Measurements from ENCODE around the gene RCAN2. TPM values are rescaled to one million over a fixed set of nuclear protein-coding genes. Genes with fewer than 3 reads are reported as not detected.

The RCAN2 gene
- total and polyA plus RNA-seq, 11 donors, result 86.4 to 331 (median 311) TPM

GRCh38 chr6:46528961-46529750 lies 37.9 kb upstream of the RCAN2 start:
- intact Hi-C loops (cut with DNase I), result loop anchor here in 1 of 10 donors (10.0 kb wide), 1 partner anchor 56 kb away; no protein-coding TSS in a partner anchor
- ATAC-seq (no peak), DNase-seq (no peak)
- Histone ChIP-seq H3K27me3 (no peaks in the 10 kb centered on the region), H3K4me3 (no peak overlapping the region), H3K4me1 (peaks cover 0 to 5% (median 0%) of the 10 kb centered on the region in 12 donors), H3K36me3 (no peaks in the 10 kb centered on the region), H3K27ac (no peak overlapping the region), H3K9me3 (no peaks in the 10 kb centered on the region)
- TF ChIP-seq POLR2A (IDR thresholded peaks at IDR 0.05) (no peak), CTCF (IDR thresholded peaks at IDR 0.05) (no peak)
- 69 to 79% (median 73%) methylated on average over 3 of the region's 3 CpGs for WGBS, 4 donors

- no peaks in the 10 kb centered on the region for H3K27me3 ChIP-seq
- H3K4me1 ChIP-seq, result peaks cover 0 to 11% (median 0%) of the 10 kb centered on the region in 12 donors
- TF ChIP-seq CTCF (IDR thresholded peaks at IDR 0.05), result no peak
- no peak for TF ChIP-seq POLR2A (IDR thresholded peaks at IDR 0.05)
- DNase-seq (no peak), ATAC-seq (no peak)
- WGBS, 4 donors, result 86 to 90% (median 88%) methylated on average over 2 of the region's 2 CpGs
- H3K36me3 ChIP-seq, result no peaks in the 10 kb centered on the region
- H3K9me3 ChIP-seq, result no peaks in the 10 kb centered on the region
- H3K4me3 ChIP-seq, result no peak overlapping the region
- no peak overlapping the region for H3K27ac ChIP-seq
- intact Hi-C loops (cut with DNase I), result loop anchor here in 1 of 10 donors (10.0 kb wide), 1 partner anchor 58 kb away; no protein-coding TSS in a partner anchor
Measured at GRCh38 chr6:46526607-46527006, 35.4 kb upstream of the RCAN2 start.

GRCh38 chr6:46525583-46525982 lies 34.3 kb upstream of the RCAN2 start:
- no peaks in the 10 kb centered on the region for H3K9me3 ChIP-seq
- peaks cover 0 to 19% (median 6%) of the 10 kb centered on the region in 12 donors for H3K4me1 ChIP-seq
- no peak for TF ChIP-seq POLR2A (IDR thresholded peaks at IDR 0.05)
- TF ChIP-seq CTCF (IDR thresholded peaks at IDR 0.05), result no peak
- DNase-seq (no peak), ATAC-seq (no peak)
- H3K27me3 ChIP-seq, result no peaks in the 10 kb centered on the region
- no peak overlapping the region for H3K4me3 ChIP-seq
- intact Hi-C loops (cut with DNase I), result loop anchor here in 1 of 10 donors (10.0 kb wide), 1 partner anchor 59 kb away; no protein-coding TSS in a partner anchor
- H3K36me3 ChIP-seq, result no peaks in the 10 kb centered on the region
- H3K27ac ChIP-seq, result no peak overlapping the region

- Histone ChIP-seq H3K27me3 (no peaks in the 10 kb centered on the region), H3K4me1 (peaks cover 0 to 30% (median 11%) of the 10 kb centered on the region in 12 donors), H3K9me3 (no peaks in the 10 kb centered on the region), H3K27ac (peak overlapping the region; percentile 0 to 78 (median 40)), H3K4me3 (no peak overlapping the region), H3K36me3 (no peaks in the 10 kb centered on the region)
- DNase-seq (no peak), ATAC-seq (peak; percentile 74 to 92 (median 85))
- TF ChIP-seq CTCF (IDR thresholded peaks at IDR 0.05), result no peak
- TF ChIP-seq POLR2A (IDR thresholded peaks at IDR 0.05), result no peak
- intact Hi-C loops (cut with DNase I), result loop anchor here in 1 of 10 donors (10.0 kb wide), 1 partner anchor 63 kb away; no protein-coding TSS in a partner anchor
Measured at GRCh38 chr6:46521464-46521971, 30.3 kb upstream of the RCAN2 start.

Measured in heart left ventricle (tissue), 16 donors.